Muscle layer of colon (tissue), 2 donors: Measurements from ENCODE around the gene PSMB9.

Experiments used
- H3K27ac ChIP-seq: one replicate; pipeline ENCODE4 v1.7.0; 2013; ENCODE audit warnings: low read depth, mild to moderate bottlenecking, low read length, moderate library complexity
- H3K27me3 ChIP-seq, 2 donors: one replicate each; pipeline ENCODE4 v1.7.0; 2013; ENCODE audit warnings: low read length in 2 of 2, mild to moderate bottlenecking in 2 of 2; ENCODE audit not compliant: insufficient read depth in 2 of 2, control insufficient read depth in 1 of 2
- H3K36me3 ChIP-seq: one replicate; pipeline ENCODE4 v1.7.0; 2013; ENCODE audit warnings: mild to moderate bottlenecking, low read length; ENCODE audit not compliant: insufficient read depth
- H3K4me1 ChIP-seq: one replicate; pipeline ENCODE4 v1.7.0; 2013; ENCODE audit warnings: mild to moderate bottlenecking, low read length; ENCODE audit not compliant: insufficient read depth
- H3K4me3 ChIP-seq, 2 donors: one replicate each; pipeline ENCODE4 v1.7.0; 2013; ENCODE audit warnings: low read length in 2 of 2, low read depth in 1 of 2, mild to moderate bottlenecking in 1 of 2, moderate library complexity in 1 of 2
- H3K9ac ChIP-seq: one replicate; pipeline ENCODE4 v1.7.0; 2013; ENCODE audit warnings: low read length
- H3K9me3 ChIP-seq: one replicate; pipeline ENCODE4 v1.7.0; 2013; ENCODE audit warnings: mild to moderate bottlenecking, low read length
- donor health status: abdominal sarcoma.
- donor health status: Adenocarcinoma of cecum.

Gene PSMB9

DNA sequence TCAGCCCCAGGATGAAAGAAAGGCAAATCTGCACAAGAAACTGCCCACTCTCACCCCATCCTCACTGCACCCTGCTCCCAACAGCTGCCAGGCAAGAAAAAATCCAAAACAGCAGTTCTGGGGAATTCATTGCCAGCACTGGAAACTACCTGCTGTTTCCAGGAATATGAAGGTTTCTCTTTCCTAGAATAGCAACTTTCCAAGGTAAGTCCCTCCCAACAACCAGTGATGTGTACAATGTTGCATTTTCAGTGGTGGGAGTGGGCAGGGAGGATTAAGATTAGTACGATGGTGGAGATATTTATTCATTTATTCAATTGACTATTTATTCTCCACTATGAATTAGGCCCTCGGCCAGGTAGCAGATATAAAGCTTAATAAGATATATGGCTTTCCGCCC lies 27.0 kb upstream of the PSMB9 start:
- H3K27ac ChIP-seq = no peak overlapping the region
- peaks cover 41% of the 10 kb centered on the region for H3K36me3 ChIP-seq
- no peak overlapping the region for H3K9ac ChIP-seq
- H3K4me1 ChIP-seq = peaks cover 3% of the 10 kb centered on the region
- H3K4me3 ChIP-seq = no peak overlapping the region
- H3K27me3 ChIP-seq = no peaks in the 10 kb centered on the region
- H3K9me3 ChIP-seq = no peaks in the 10 kb centered on the region

- Histone ChIP-seq H3K9me3 (no peaks in the 10 kb centered on the region), H3K9ac (no peak overlapping the region), H3K4me1 (peaks cover 3% of the 10 kb centered on the region), H3K4me3 (no peak overlapping the region), H3K27ac (no peak overlapping the region), H3K27me3 (no peaks in the 10 kb centered on the region), H3K36me3 (peaks cover 49% of the 10 kb centered on the region)
Observed at GRCh38 chr6:32829495-32829894, 24.5 kb upstream of the PSMB9 start.

DNA sequence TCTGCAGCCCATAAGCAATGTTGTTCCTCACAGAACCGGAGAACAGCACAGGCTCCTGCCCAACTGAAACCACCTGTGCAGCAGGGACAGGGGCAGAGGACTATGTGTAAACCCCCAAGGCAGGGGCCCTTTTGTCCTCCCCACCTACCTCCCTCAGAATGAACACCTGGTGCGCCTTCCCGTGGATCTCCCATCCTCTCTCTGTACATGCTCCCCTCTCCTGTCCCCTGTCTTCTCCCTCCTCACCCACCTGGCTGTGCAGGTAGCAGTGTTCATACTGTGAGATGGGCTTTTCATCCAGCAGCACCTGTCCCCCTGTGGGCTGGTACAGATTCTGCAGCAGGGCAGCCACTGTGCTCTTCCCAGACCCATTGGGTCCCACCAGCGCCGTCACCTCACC lies 24.0 kb upstream of the PSMB9 start:
- Histone ChIP-seq H3K27ac (no peak overlapping the region), H3K36me3 (peaks cover 54% of the 10 kb centered on the region), H3K9ac (no peak overlapping the region), H3K4me3 (no peak overlapping the region), H3K9me3 (no peaks in the 10 kb centered on the region), H3K27me3 (no peaks in the 10 kb centered on the region), H3K4me1 (peaks cover 3% of the 10 kb centered on the region)

- no peak overlapping the region for H3K9ac ChIP-seq
- no peaks in the 10 kb centered on the region for H3K27me3 ChIP-seq
- no peaks in the 10 kb centered on the region for H3K9me3 ChIP-seq
- no peak overlapping the region for H3K27ac ChIP-seq
- peaks cover 1% of the 10 kb centered on the region for H3K4me1 ChIP-seq
- H3K36me3 ChIP-seq = peaks cover 62% of the 10 kb centered on the region
- no peak overlapping the region for H3K4me3 ChIP-seq
Observed at GRCh38 chr6:32830936-32831335, 23.1 kb upstream of the PSMB9 start.

GRCh38 chr6:32832535-32832934 lies 21.5 kb upstream of the PSMB9 start:
- peaks cover 61% of the 10 kb centered on the region for H3K36me3 ChIP-seq
- H3K9me3 ChIP-seq = no peaks in the 10 kb centered on the region
- H3K4me1 ChIP-seq = peaks cover 5% of the 10 kb centered on the region
- no peak overlapping the region for H3K27ac ChIP-seq
- no peak overlapping the region for H3K4me3 ChIP-seq
- no peaks in the 10 kb centered on the region for H3K27me3 ChIP-seq
- no peak overlapping the region for H3K9ac ChIP-seq

DNA sequence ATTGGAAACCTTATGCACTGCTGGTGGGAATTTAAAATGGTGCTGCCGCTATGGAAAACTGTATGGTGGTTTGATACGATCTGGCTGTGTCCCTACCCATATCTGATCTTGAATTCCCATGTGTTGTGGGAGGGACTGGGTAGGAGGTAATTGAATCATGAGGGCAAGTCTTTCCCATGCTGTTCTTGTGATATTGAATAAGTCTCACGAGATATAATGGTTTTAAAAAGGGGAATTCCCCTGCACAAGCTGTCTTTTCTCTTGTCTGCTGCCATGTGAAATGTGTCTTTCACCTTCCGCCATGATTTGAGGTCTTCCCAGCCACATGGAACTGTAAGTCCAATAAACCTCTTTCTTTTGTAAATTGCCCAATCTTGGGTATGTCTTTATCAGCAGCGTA lies 20.3 kb upstream of the PSMB9 start:
- no peak overlapping the region for H3K9ac ChIP-seq
- H3K27ac ChIP-seq = no peak overlapping the region
- H3K36me3 ChIP-seq = peaks cover 53% of the 10 kb centered on the region
- no peak overlapping the region for H3K4me3 ChIP-seq
- no peaks in the 10 kb centered on the region for H3K27me3 ChIP-seq
- no peaks in the 10 kb centered on the region for H3K9me3 ChIP-seq
- H3K4me1 ChIP-seq = peaks cover 9% of the 10 kb centered on the region

GRCh38 chr6:32835167-32835893 lies 18.7 kb upstream of the PSMB9 start:
- Histone ChIP-seq H3K9me3 (no peaks in the 10 kb centered on the region), H3K27ac (no peak overlapping the region), H3K27me3 (no peaks in the 10 kb centered on the region), H3K4me3 (no peak overlapping the region), H3K4me1 (peaks cover 9% of the 10 kb centered on the region), H3K9ac (no peak overlapping the region), H3K36me3 (peaks cover 38% of the 10 kb centered on the region)

GRCh38 chr6:32836873-32837272 lies 17.1 kb upstream of the PSMB9 start:
- peaks cover 38% of the 10 kb centered on the region for H3K36me3 ChIP-seq
- no peak overlapping the region for H3K4me3 ChIP-seq
- H3K27me3 ChIP-seq = no peaks in the 10 kb centered on the region
- H3K4me1 ChIP-seq = peaks cover 9% of the 10 kb centered on the region
- H3K9me3 ChIP-seq = no peaks in the 10 kb centered on the region
- no peak overlapping the region for H3K27ac ChIP-seq
- H3K9ac ChIP-seq = no peak overlapping the region

- peak overlapping the region; percentile 43 to 80 for H3K4me3 ChIP-seq
- peaks cover 17% of the 10 kb centered on the region for H3K4me1 ChIP-seq
- H3K27ac ChIP-seq = peak overlapping the region; percentile 80
- H3K9me3 ChIP-seq = no peaks in the 10 kb centered on the region
- H3K27me3 ChIP-seq = no peaks in the 10 kb centered on the region
- peaks cover 38% of the 10 kb centered on the region for H3K36me3 ChIP-seq
- peak overlapping the region; percentile 75 for H3K9ac ChIP-seq
Observed at GRCh38 chr6:32837651-32838113, 16.3 kb upstream of the PSMB9 start.

DNA sequence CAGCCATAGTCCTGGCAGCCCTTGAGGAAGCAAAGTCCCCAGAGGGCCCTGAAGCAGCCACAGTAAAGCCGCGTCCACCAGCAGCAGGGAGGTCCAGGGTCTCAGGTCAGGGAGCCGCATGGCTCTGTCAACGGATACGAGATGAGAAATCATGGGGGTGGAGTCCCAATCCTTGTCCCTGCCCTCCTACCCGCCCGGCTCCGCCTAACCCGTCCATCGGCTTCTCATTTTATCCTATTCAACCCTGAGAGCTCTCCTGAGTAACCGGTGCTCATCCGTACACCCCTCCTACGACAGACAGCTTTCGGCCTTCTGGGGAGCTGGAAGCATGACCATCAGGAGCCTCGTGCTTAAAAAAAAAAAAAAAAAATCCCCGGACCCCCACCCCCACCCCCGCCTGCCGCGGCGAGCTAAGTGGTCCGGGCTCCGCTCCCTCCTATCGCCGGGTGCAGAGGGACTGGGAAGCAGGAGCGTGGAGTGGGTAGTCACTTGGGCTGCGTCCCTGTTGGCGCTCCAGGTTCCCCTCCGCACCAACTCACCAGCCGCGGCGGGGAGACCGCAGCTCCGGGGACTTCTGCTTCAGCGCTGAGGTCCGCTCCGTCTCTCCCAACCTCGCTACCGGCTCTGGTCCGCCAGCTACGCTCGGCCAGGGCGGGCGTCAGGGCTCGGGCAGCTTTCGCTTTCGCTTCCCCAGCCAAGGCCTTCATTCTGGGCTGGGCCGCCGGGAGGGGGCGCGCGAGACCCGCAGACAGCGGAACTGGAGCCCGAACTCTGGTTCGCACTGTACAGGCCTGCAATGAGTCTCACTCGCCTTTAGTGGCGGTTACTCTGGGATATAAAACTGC lies 15.7 kb upstream of the PSMB9 start, which contains the start of gene TAP2:
Gene TAP2, minus strand, starts transcription at position 626 of the 845 bp plus-strand sequence. Its CDS starts 506 bp downstream, at position 120.
- H3K36me3 ChIP-seq = peaks cover 37% of the 10 kb centered on the region
- H3K9ac ChIP-seq = peak within 1 kb of the TSS; percentile 75
- H3K9me3 ChIP-seq = no peaks in the 10 kb centered on the region
- peak within 1 kb of the TSS; percentile 43 to 80 for H3K4me3 ChIP-seq
- peak within 1 kb of the TSS; percentile 80 for H3K27ac ChIP-seq
- no peaks in the 10 kb centered on the region for H3K27me3 ChIP-seq
- peaks cover 20% of the 10 kb centered on the region for H3K4me1 ChIP-seq

- H3K27ac ChIP-seq = peak overlapping the region; percentile 80
- peaks cover 37% of the 10 kb centered on the region for H3K36me3 ChIP-seq
- H3K27me3 ChIP-seq = no peaks in the 10 kb centered on the region
- H3K4me3 ChIP-seq = no peak overlapping the region
- peaks cover 20% of the 10 kb centered on the region for H3K4me1 ChIP-seq
- no peak overlapping the region for H3K9ac ChIP-seq
- no peaks in the 10 kb centered on the region for H3K9me3 ChIP-seq
Observed at GRCh38 chr6:32839356-32839755, 14.6 kb upstream of the PSMB9 start.
